ENCODE results near the gene VPS33A.

- TF ChIP-seq, protein P1, sequence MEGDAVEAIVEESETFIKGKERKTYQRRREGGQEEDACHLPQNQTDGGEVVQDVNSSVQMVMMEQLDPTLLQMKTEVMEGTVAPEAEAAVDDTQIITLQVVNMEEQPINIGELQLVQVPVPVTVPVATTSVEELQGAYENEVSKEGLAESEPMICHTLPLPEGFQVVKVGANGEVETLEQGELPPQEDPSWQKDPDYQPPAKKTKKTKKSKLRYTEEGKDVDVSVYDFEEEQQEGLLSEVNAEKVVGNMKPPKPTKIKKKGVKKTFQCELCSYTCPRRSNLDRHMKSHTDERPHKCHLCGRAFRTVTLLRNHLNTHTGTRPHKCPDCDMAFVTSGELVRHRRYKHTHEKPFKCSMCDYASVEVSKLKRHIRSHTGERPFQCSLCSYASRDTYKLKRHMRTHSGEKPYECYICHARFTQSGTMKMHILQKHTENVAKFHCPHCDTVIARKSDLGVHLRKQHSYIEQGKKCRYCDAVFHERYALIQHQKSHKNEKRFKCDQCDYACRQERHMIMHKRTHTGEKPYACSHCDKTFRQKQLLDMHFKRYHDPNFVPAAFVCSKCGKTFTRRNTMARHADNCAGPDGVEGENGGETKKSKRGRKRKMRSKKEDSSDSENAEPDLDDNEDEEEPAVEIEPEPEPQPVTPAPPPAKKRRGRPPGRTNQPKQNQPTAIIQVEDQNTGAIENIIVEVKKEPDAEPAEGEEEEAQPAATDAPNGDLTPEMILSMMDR (IDR thresholded peaks at IDR 0.05), result no peak
- TF ChIP-seq EP300 (IDR thresholded peaks at IDR 0.05), result no peak
- TF ChIP-seq POLR2A (IDR thresholded peaks at IDR 0.05), result no peak
Observed at GRCh38 chr12:122192441-122192840, 73.9 kb downstream of the VPS33A start.
